Measurements from ENCODE around the gene NAB1. TPM values are rescaled to one million over a fixed set of nuclear protein-coding genes. Genes with fewer than 3 reads are reported as not detected.

Gene NAB1
- total RNA-seq, 2 experiments from 2014 or later, result 24.9 to 33.3 TPM

- no peaks in the 10 kb centered on the region for H3K9me3 Mint-ChIP-seq
- H3K4me1 Mint-ChIP-seq, result peaks cover 63% of the 10 kb centered on the region
- H3K27ac Mint-ChIP-seq, result peak overlapping the region; percentile 82
- DNase-seq, result peak; percentile 32
- peaks cover 41% of the 10 kb centered on the region for H3K36me3 Mint-ChIP-seq
- H3K4me3 Mint-ChIP-seq, result peak overlapping the region; percentile 49
- no peaks in the 10 kb centered on the region for H3K27me3 Mint-ChIP-seq
Observed at GRCh38 chr2:190678444-190679162, 29.7 kb downstream of the NAB1 start.

GRCh38 chr2:190679391-190679790 lies 30.5 kb downstream of the NAB1 start:
- H3K27ac Mint-ChIP-seq, result peak overlapping the region; percentile 82
- peaks cover 33% of the 10 kb centered on the region for H3K36me3 Mint-ChIP-seq
- no peaks in the 10 kb centered on the region for H3K9me3 Mint-ChIP-seq
- no peak for DNase-seq
- no peak overlapping the region for H3K4me3 Mint-ChIP-seq
- H3K27me3 Mint-ChIP-seq, result no peaks in the 10 kb centered on the region
- peaks cover 56% of the 10 kb centered on the region for H3K4me1 Mint-ChIP-seq

GRCh38 chr2:190679813-190680591 lies 31.1 kb downstream of the NAB1 start:
- peak overlapping the region; percentile 6 for H3K4me3 Mint-ChIP-seq
- H3K9me3 Mint-ChIP-seq, result no peaks in the 10 kb centered on the region
- no peaks in the 10 kb centered on the region for H3K27me3 Mint-ChIP-seq
- peak; percentile 40 for DNase-seq
- peaks cover 29% of the 10 kb centered on the region for H3K36me3 Mint-ChIP-seq
- peak overlapping the region; percentile 82 for H3K27ac Mint-ChIP-seq
- H3K4me1 Mint-ChIP-seq, result peaks cover 50% of the 10 kb centered on the region

- H3K9me3 Mint-ChIP-seq, result no peaks in the 10 kb centered on the region
- no peak for DNase-seq
- H3K4me1 Mint-ChIP-seq, result peaks cover 33% of the 10 kb centered on the region
- H3K27ac Mint-ChIP-seq, result no peak overlapping the region
- H3K27me3 Mint-ChIP-seq, result no peaks in the 10 kb centered on the region
- no peak overlapping the region for H3K4me3 Mint-ChIP-seq
- H3K36me3 Mint-ChIP-seq, result peaks cover 25% of the 10 kb centered on the region
Observed at GRCh38 chr2:190682168-190682567, 33.3 kb downstream of the NAB1 start.

GRCh38 chr2:190683802-190684201 lies 34.9 kb downstream of the NAB1 start:
- Mint-ChIP-seq H3K4me1 (peaks cover 19% of the 10 kb centered on the region), H3K36me3 (peaks cover 25% of the 10 kb centered on the region), H3K27ac (no peak overlapping the region), H3K27me3 (no peaks in the 10 kb centered on the region), H3K9me3 (no peaks in the 10 kb centered on the region), H3K4me3 (no peak overlapping the region)
- DNase-seq, result no peak

GRCh38 chr2:190684931-190685330 lies 36.0 kb downstream of the NAB1 start:
- H3K27me3 Mint-ChIP-seq, result no peaks in the 10 kb centered on the region
- no peak overlapping the region for H3K27ac Mint-ChIP-seq
- H3K4me3 Mint-ChIP-seq, result no peak overlapping the region
- DNase-seq, result no peak
- peaks cover 9% of the 10 kb centered on the region for H3K4me1 Mint-ChIP-seq
- no peaks in the 10 kb centered on the region for H3K9me3 Mint-ChIP-seq
- H3K36me3 Mint-ChIP-seq, result peaks cover 16% of the 10 kb centered on the region

- Mint-ChIP-seq H3K27me3 (no peaks in the 10 kb centered on the region), H3K4me3 (no peak overlapping the region), H3K27ac (no peak overlapping the region), H3K9me3 (no peaks in the 10 kb centered on the region), H3K36me3 (peaks cover 16% of the 10 kb centered on the region), H3K4me1 (peaks cover 5% of the 10 kb centered on the region)
- no peak for DNase-seq
Observed at GRCh38 chr2:190685333-190685732, 36.5 kb downstream of the NAB1 start.

- no peak overlapping the region for H3K4me3 Mint-ChIP-seq
- no peak for DNase-seq
- peaks cover 1% of the 10 kb centered on the region for H3K9me3 Mint-ChIP-seq
- H3K4me1 Mint-ChIP-seq, result peaks cover 14% of the 10 kb centered on the region
- no peak overlapping the region for H3K27ac Mint-ChIP-seq
- no peaks in the 10 kb centered on the region for H3K27me3 Mint-ChIP-seq
- H3K36me3 Mint-ChIP-seq, result peaks cover 20% of the 10 kb centered on the region
Observed at GRCh38 chr2:190693533-190694232, 44.8 kb downstream of the NAB1 start.

GRCh38 chr2:190694479-190694878 lies 45.6 kb downstream of the NAB1 start:
- H3K4me1 Mint-ChIP-seq, result peaks cover 14% of the 10 kb centered on the region
- H3K27me3 Mint-ChIP-seq, result no peaks in the 10 kb centered on the region
- peaks cover 19% of the 10 kb centered on the region for H3K36me3 Mint-ChIP-seq
- H3K27ac Mint-ChIP-seq, result no peak overlapping the region
- no peak for DNase-seq
- H3K9me3 Mint-ChIP-seq, result peaks cover 1% of the 10 kb centered on the region
- H3K4me3 Mint-ChIP-seq, result no peak overlapping the region

- Mint-ChIP-seq H3K36me3 (peaks cover 15% of the 10 kb centered on the region), H3K4me3 (no peak overlapping the region), H3K27me3 (no peaks in the 10 kb centered on the region), H3K27ac (peak overlapping the region; percentile 62), H3K9me3 (peaks cover 1% of the 10 kb centered on the region), H3K4me1 (peaks cover 14% of the 10 kb centered on the region)
- peak; percentile 46 for DNase-seq
Observed at GRCh38 chr2:190695739-190696138, 46.9 kb downstream of the NAB1 start.

- H3K27me3 Mint-ChIP-seq, result no peaks in the 10 kb centered on the region
- no peak overlapping the region for H3K4me3 Mint-ChIP-seq
- H3K9me3 Mint-ChIP-seq, result peaks cover 1% of the 10 kb centered on the region
- DNase-seq, result no peak
- peaks cover 11% of the 10 kb centered on the region for H3K36me3 Mint-ChIP-seq
- H3K27ac Mint-ChIP-seq, result no peak overlapping the region
- H3K4me1 Mint-ChIP-seq, result peaks cover 19% of the 10 kb centered on the region
Observed at GRCh38 chr2:190696792-190697398, 48.0 kb downstream of the NAB1 start.

GRCh38 chr2:190697421-190697820 lies 48.5 kb downstream of the NAB1 start:
- no peak overlapping the region for H3K27ac Mint-ChIP-seq
- no peaks in the 10 kb centered on the region for H3K27me3 Mint-ChIP-seq
- H3K9me3 Mint-ChIP-seq, result peaks cover 1% of the 10 kb centered on the region
- peaks cover 20% of the 10 kb centered on the region for H3K4me1 Mint-ChIP-seq
- H3K4me3 Mint-ChIP-seq, result no peak overlapping the region
- H3K36me3 Mint-ChIP-seq, result peaks cover 11% of the 10 kb centered on the region
- DNase-seq, result no peak

GRCh38 chr2:190698895-190699294 lies 50.0 kb downstream of the NAB1 start:
- Mint-ChIP-seq H3K27ac (no peak overlapping the region), H3K27me3 (peaks cover 2% of the 10 kb centered on the region), H3K9me3 (peaks cover 1% of the 10 kb centered on the region), H3K4me1 (peaks cover 20% of the 10 kb centered on the region), H3K36me3 (peaks cover 3% of the 10 kb centered on the region), H3K4me3 (no peak overlapping the region)
- no peak for DNase-seq

- no peak for DNase-seq
- Mint-ChIP-seq H3K9me3 (no peaks in the 10 kb centered on the region), H3K36me3 (no peaks in the 10 kb centered on the region), H3K27ac (no peak overlapping the region), H3K4me3 (no peak overlapping the region), H3K27me3 (peaks cover 3% of the 10 kb centered on the region), H3K4me1 (peaks cover 8% of the 10 kb centered on the region)
Observed at GRCh38 chr2:190701586-190701985, 52.7 kb downstream of the NAB1 start.

GRCh38 chr2:190705280-190705679 lies 56.4 kb downstream of the NAB1 start:
- no peak overlapping the region for H3K4me3 Mint-ChIP-seq
- H3K27ac Mint-ChIP-seq, result no peak overlapping the region
- no peak for DNase-seq
- peaks cover 3% of the 10 kb centered on the region for H3K27me3 Mint-ChIP-seq
- H3K36me3 Mint-ChIP-seq, result peaks cover 5% of the 10 kb centered on the region
- H3K4me1 Mint-ChIP-seq, result peaks cover 7% of the 10 kb centered on the region
- H3K9me3 Mint-ChIP-seq, result peaks cover 6% of the 10 kb centered on the region
